NCI-H2107 treated with DMSO at 0.1 percent for 48 hours (cell line): Measurements from ENCODE around the gene DDHD1.
"Not testable (repeated sequence)": the region's sequence is repeated elsewhere in the genome, so short reads cannot be mapped to it uniquely, and the experiment has no call there.

ENCODE experiments used
- DNase-seq: peaks from one replicate; lab custom pipeline; 2025; ENCODE audit not compliant: unreplicated experiment; lab: John Stamatoyannopoulos, UW

Gene DDHD1

DNA sequence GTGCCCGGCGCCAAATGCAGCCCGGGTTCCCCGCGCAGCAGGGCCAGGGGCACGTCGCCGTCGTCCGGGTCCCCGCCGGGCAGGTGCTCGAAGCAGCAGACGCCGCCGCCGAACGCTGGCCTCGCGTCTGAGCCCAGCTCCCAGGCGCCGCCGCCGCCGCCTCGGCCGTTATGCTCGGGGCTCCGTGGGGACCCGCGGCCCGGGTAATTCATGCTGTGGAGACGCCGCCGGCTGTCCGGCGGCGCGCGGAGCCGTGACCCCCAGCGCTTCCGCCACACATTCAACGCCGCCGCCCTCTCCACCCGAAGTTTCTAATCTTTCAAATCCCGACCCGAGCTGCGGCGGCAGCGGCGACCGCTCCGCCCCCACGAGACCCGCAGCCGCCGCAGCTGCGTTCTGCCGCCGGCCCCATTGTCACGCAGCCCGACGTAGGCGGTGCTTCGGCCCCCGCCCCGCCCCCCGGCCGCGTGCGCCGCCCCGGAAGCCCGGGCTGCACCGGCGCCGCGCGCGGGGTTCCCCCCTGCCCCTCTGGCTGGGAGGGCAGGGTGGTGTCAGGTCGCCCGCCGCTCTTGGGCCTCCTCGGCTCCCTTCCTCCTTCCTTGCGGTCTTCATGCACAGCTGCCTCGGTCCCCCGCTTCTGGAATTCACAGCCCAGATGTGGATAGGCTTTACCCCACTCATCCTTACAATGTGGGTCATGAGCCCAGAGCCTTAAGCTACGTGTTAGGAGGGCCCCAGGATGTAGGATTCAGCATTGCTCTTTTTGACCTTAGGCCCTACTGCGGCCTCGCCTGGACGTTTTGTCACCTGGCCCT, at the start of gene DDHD1:
DDHD1 (minus strand) TSS at position 437 of the 815 bp plus-strand sequence; CDS start at position 212, 225 bp downstream.
- DNase-seq, result peak; percentile 71

- DNase-seq, result no peak
Measured at GRCh38 chr14:53195949-53196348, 42.8 kb upstream of the DDHD1 start.

DNA sequence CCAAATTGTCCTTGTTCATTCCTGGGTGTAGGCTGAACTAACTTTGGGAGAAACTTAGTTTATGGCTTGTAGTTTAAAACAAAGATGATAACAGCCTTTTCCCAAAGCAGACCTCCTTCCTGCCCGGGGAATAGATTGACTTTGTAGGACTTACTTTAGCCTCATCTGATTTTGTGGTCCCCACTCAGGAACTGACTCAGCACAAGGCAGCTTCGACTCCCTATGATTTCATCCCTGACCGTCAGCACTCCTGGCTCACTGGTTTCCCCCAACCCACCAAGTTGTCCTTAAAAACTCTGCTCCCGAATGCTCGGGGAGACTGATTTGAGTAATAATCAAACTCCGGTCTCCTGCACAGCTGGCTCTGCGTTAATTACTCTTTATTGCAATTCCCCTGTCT, 40.1 kb upstream of the DDHD1 start:
- DNase-seq, result no peak

GRCh38 chr14:53192052-53192760, 39.1 kb upstream of the DDHD1 start:
- DNase-seq, result no peak

DNA sequence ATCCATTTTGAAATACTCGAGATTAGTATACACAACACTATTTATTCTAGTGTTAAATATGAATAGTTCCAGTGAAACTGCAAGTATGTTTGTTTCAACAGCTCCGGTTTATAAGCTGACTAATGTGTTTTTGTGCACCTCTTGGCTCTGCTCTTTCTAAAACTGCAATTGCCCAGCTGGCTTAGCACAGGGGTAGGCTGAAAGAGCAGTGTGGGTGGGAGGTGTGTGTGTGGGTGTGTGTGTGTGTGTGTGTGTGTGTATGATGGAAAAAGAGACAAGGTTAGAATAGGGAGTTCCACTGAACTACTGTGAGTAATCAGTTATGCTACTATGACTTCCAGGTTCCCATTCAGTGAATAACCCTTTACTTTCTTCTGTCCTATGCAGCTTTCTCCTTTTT, 37.8 kb upstream of the DDHD1 start:
- no peak for DNase-seq

- DNase-seq, result peak; percentile 47
Measured at GRCh38 chr14:53187921-53188463, 34.9 kb upstream of the DDHD1 start.

GRCh38 chr14:53186532-53186931, 33.4 kb upstream of the DDHD1 start:
- DNase-seq, result no peak

DNA sequence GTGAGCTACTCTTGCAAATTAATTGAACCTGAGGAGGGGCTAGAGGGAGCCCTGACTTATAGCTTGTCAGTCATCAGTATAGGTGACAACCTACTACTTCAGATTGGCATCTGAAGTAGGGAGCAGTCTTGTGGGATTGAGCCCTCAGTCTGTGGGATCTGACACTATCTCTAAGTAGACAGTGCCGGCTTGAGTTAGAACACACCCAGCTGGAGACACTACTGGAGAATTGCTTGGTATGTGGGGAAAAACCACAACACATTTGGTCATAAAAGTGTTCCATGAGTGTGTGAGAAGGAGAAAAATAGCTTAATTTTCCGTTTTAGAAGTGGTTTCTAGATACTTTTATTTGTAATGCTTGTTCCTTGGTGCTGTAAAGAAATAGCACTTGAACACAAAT, 30.5 kb upstream of the DDHD1 start:
- DNase-seq, result no peak

DNA sequence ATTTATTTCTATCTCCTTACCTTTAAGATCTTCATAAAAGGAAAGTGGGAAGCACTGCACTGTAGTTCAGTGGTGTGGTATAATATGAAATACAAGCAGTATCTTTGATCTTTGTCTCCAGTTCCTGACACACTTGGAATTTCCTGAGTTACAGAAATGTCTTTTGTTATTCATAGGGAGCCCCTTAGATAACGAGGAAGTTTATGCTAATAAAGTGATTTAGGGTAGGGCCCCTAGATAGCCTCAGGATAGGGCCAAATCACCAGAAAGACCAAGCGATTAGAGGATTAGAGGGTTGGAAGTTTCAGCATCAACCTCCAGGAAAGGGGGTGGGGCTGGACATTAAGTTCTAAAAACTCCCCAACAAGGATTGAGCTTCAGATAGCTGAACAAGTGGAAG, 29.9 kb upstream of the DDHD1 start:
- no peak for DNase-seq

GRCh38 chr14:53181463-53182081, 28.4 kb upstream of the DDHD1 start:
- DNase-seq, result not testable (repeated sequence)

GRCh38 chr14:53180272-53181221, 27.4 kb upstream of the DDHD1 start:
- DNase-seq, result no peak

DNA sequence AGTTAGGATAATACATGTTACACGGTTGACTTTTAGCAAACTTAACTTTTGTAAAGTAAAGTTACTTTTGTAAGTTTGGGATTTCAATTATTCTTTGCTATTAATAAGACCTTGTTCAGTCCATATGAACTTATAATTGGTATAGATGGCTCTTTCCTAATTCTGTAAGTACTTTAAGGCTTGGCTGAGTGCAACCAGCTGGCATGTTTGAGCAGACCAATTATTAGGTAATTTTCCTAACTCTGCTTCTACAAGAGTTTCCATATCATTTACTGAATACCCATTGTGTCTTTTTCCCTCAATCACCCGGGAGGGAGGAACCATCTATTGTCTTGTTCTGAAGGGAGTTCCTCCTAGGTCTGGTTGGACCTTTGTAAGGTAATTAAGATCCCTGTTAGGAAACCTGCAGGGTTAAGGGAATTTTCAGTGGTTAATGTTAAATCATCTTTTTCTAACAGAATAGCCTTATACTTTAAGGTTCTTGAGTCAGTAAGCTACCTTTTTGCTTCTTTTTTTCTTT, 26.4 kb upstream of the DDHD1 start:
- DNase-seq, result not testable (repeated sequence)

- no peak for DNase-seq
Measured at GRCh38 chr14:53175375-53175774, 22.3 kb upstream of the DDHD1 start.

GRCh38 chr14:53174918-53175317, 21.8 kb upstream of the DDHD1 start:
- no peak for DNase-seq

DNA sequence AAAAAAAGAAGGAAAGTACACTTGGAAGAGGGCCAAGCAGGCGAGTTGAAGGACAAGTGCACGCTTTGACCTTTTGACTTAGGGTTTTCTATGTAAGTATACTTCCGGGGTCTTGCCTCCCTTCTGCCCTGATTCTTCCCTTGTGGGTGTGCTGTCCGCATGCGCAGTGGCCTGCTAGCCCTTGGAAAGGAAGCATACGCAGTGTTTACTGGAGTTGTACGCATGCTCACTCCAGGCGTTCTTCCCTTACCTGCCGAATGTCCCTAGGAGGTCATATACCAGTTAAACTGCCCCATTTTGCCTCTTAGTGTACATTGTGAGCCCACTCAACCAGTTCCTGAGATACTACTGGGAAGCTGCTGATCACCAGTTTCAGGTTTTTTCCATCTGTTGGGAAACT, 15.7 kb upstream of the DDHD1 start:
- no peak for DNase-seq

DNA sequence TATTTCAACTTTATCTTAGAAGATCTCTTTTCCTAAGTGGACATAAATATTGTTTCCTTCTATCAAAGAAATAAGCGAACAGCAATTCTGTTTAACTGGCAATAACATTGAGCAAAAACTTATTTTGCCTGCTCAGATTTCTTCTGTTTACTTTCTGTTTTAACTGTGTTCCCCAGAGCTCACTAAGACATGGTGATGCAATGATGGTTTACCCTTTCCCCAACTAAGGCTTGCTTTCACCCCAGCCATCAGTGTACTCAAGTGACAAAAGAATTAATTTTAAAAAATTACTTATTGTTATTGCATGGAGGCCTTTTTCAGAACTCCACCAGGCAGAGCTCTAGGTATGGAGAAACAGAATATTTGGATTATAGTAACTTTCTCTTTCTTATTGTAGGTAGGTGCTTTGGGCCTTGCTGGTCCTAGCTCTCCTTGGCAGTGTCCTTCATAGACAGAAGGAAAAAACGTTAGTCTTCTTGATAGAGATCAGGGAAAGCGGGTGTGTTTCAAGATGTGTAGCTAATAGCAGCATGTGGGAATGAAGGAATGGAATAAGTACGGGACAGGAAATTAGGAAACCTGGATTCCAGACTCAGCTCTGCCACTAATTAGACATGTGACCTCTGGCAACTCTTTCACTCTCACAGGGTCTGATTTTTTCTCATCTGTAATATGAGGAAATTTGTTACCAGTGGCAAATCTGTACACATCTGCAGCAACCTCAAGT, 14.6 kb upstream of the DDHD1 start:
- DNase-seq, result no peak

DNA sequence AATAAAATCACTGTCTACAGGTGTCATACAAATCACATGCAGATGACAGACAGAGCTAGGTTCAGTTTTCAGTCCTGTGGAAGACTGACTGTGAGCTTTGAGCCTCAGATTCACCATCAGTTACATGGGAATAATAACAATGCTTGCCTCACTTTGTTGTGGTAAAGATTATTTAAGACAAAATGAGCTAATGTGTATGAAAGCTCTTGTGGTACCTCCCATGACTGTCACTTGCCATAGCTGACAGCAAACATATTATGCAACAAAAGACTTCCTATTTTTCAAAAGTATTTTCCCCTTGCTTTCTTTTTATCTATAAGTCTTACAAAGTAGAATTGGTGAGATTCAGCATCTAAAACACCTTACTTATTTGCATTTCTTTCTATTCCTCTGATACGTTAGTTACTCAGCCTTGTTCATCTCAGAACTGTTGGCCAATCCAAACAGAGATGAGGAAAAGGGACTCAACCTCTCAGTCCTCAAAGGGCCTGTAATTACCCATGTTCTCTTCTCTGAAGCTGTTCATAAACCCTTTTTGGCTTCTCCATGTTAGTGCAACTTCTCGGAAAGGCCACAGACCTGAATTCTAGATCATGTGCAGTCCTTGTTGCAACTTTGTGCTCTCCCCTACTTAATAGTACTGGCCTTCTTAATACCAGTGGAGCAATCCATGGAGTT, 8.8 kb upstream of the DDHD1 start:
- no peak for DNase-seq

DNA sequence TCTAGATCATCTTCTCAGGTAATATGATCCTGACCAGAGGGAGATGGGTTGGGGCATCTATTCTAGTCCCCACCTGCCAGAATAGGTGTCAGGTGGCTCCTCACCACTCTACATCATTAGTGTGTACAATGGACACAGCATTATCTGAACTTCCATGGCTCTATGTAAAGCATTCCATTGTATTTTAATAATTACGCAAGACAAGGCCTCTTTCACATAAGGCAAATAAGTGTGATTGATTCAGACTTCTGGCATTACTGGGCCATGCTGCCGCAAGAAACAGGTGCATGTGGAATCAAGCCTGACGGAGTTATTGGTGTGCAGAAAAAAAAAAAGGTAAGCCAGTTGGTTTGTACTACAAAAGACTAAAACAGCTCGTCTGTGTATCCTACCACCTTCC, 3.1 kb upstream of the DDHD1 start:
- DNase-seq, result peak; percentile 93

DNA sequence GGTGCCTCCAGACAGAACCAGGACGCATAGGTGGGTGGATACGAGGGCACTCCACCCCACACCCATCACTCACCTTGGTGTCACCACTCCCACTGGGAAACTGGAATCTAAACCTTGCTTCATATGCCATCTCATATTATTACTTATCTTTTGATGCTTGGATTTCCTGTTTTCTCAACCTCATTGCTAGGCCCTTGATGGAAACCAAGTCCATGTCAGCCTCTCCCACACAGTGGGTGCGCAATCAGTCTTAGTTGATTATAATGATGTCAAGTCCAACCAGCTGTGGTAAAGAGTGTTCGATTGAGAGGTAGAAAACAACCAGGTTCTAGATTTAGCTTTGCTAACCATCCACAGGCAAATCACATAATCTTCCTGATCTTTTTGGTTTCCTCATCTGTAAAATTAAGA, 584 bp upstream of the DDHD1 start:
- no peak for DNase-seq
